Measurements from ENCODE around the gene LDLRAP1. TPM values are rescaled to one million over a fixed set of nuclear protein-coding genes. Genes with fewer than 3 reads are reported as not detected.

Gene LDLRAP1
- total and polyA plus RNA-seq, 8 donors: 17.0 to 28.7 (median 22.4) TPM

DNA sequence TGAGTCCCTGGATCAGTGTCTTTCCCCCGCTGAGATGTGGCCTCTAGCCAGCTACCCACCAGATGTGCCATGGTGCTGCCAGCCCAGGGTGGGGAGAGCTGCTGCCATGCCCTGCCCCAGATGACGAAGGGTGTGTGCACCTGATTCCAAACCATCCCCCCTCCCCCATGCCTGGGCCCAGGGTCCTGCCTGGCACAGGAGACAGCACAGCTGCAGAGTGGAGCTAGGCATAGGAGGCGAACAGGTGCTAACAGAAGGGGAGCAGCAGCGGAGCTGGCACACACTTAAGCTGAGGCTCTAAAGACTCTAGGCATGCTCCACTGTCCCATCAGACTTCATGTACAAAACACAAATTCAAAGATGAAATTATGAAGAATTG lies 9.0 kb upstream of the LDLRAP1 start:
- DNase-seq: no peak
- Histone ChIP-seq H3K9me3 (no peaks in the 10 kb centered on the region), H3K27ac (no peak overlapping the region), H3K27me3 (no peaks in the 10 kb centered on the region), H3K4me3 (no peak overlapping the region), H3K4me1 (no peaks in the 10 kb centered on the region), H3K36me3 (no peaks in the 10 kb centered on the region)
- no peak for ATAC-seq
- TF ChIP-seq, protein P1, sequence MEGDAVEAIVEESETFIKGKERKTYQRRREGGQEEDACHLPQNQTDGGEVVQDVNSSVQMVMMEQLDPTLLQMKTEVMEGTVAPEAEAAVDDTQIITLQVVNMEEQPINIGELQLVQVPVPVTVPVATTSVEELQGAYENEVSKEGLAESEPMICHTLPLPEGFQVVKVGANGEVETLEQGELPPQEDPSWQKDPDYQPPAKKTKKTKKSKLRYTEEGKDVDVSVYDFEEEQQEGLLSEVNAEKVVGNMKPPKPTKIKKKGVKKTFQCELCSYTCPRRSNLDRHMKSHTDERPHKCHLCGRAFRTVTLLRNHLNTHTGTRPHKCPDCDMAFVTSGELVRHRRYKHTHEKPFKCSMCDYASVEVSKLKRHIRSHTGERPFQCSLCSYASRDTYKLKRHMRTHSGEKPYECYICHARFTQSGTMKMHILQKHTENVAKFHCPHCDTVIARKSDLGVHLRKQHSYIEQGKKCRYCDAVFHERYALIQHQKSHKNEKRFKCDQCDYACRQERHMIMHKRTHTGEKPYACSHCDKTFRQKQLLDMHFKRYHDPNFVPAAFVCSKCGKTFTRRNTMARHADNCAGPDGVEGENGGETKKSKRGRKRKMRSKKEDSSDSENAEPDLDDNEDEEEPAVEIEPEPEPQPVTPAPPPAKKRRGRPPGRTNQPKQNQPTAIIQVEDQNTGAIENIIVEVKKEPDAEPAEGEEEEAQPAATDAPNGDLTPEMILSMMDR (IDR thresholded peaks at IDR 0.05): no peak
- intact Hi-C loops (cut with DNase I): no loop called here

- H3K36me3 ChIP-seq: no peaks in the 10 kb centered on the region
- no peaks in the 10 kb centered on the region for H3K27me3 ChIP-seq
- DNase-seq: no peak
- no peaks in the 10 kb centered on the region for H3K4me1 ChIP-seq
- no peaks in the 10 kb centered on the region for H3K9me3 ChIP-seq
- no peak for ATAC-seq
- intact Hi-C loops (cut with DNase I): no loop called here
- H3K27ac ChIP-seq: no peak overlapping the region
- H3K4me3 ChIP-seq: no peak overlapping the region
- TF ChIP-seq, protein P1 (IDR thresholded peaks at IDR 0.05): no peak
Measured at GRCh38 chr1:25536124-25536523, 7.3 kb upstream of the LDLRAP1 start.

- H3K9me3 ChIP-seq: no peaks in the 10 kb centered on the region
- H3K36me3 ChIP-seq: no peaks in the 10 kb centered on the region
- TF ChIP-seq, protein P1 (IDR thresholded peaks at IDR 0.05): no peak
- intact Hi-C loops (cut with DNase I): no loop called here
- H3K27me3 ChIP-seq: no peaks in the 10 kb centered on the region
- H3K4me1 ChIP-seq: no peaks in the 10 kb centered on the region
- ATAC-seq: no peak
- H3K27ac ChIP-seq: no peak overlapping the region
- DNase-seq: no peak
- H3K4me3 ChIP-seq: no peak overlapping the region
Measured at GRCh38 chr1:25537153-25537831, 6.1 kb upstream of the LDLRAP1 start.

DNA sequence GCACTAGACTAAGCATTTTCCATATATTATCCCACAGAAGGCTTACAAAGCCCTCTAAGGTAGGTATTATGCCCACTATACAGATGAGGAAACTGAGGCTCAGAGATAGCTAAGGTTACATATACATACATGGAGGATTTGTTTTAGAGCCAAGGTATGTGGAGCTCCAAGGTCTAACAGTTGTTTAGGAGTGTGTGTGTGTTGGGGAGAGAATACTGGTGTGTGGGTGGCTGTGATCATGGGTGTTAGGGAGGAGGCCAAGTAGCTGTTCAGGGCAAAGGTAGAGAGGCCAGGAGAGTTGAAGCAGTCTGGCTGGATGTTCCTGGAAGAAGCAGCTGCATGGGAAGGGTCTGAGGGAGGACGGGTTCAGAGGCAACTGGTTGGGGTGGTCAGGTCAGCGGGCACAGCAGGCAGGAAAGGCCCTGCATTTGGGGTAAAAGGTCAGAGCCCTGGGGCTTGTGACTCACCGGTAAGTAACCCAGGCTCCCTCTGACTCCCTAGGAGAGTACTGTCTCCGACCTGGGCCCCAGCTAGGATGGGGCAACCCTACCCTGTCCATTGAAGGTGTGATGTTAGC lies 5.1 kb upstream of the LDLRAP1 start:
- intact Hi-C loops (cut with DNase I): no loop called here
- H3K4me1 ChIP-seq: peaks cover 0 to 3% of the 10 kb centered on the region in 2 donors
- DNase-seq (no peak), ATAC-seq (no peak)
- TF ChIP-seq, protein P1 (IDR thresholded peaks at IDR 0.05): no peak
- H3K27me3 ChIP-seq: no peaks in the 10 kb centered on the region
- no peaks in the 10 kb centered on the region for H3K36me3 ChIP-seq
- no peaks in the 10 kb centered on the region for H3K9me3 ChIP-seq
- H3K4me3 ChIP-seq: no peak overlapping the region
- H3K27ac ChIP-seq: no peak overlapping the region

- H3K36me3 ChIP-seq: no peaks in the 10 kb centered on the region
- no peak overlapping the region for H3K4me3 ChIP-seq
- H3K9me3 ChIP-seq: no peaks in the 10 kb centered on the region
- H3K27ac ChIP-seq: no peak overlapping the region
- peaks cover 11 to 24% of the 10 kb centered on the region in 2 donors for H3K4me1 ChIP-seq
- DNase-seq: no peak
- TF ChIP-seq, protein P1 (IDR thresholded peaks at IDR 0.05): no peak
- no peaks in the 10 kb centered on the region for H3K27me3 ChIP-seq
- no peak for ATAC-seq
- intact Hi-C loops (cut with DNase I): no loop called here
Measured at GRCh38 chr1:25540750-25541342, 2.6 kb upstream of the LDLRAP1 start.

All from left lung (tissue), 10 donors.